NB4 (cell line): ENCODE data around the gene TMEM89.

Source experiments
- TF ChIP-seq, protein P1 (sequence below): IDR thresholded peaks from 2 replicates; pipeline ENCODE4 v1.6.1; 2011; ENCODE audit warnings: low read depth, low read length
- TF ChIP-seq, protein P2 (sequence below): IDR thresholded peaks from one replicate; pipeline ENCODE4 v1.5.1; 2012; ENCODE audit warnings: low read depth, low read length

- TF ChIP-seq, protein P1, sequence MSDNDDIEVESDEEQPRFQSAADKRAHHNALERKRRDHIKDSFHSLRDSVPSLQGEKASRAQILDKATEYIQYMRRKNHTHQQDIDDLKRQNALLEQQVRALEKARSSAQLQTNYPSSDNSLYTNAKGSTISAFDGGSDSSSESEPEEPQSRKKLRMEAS: no peak
- TF ChIP-seq, protein P2, sequence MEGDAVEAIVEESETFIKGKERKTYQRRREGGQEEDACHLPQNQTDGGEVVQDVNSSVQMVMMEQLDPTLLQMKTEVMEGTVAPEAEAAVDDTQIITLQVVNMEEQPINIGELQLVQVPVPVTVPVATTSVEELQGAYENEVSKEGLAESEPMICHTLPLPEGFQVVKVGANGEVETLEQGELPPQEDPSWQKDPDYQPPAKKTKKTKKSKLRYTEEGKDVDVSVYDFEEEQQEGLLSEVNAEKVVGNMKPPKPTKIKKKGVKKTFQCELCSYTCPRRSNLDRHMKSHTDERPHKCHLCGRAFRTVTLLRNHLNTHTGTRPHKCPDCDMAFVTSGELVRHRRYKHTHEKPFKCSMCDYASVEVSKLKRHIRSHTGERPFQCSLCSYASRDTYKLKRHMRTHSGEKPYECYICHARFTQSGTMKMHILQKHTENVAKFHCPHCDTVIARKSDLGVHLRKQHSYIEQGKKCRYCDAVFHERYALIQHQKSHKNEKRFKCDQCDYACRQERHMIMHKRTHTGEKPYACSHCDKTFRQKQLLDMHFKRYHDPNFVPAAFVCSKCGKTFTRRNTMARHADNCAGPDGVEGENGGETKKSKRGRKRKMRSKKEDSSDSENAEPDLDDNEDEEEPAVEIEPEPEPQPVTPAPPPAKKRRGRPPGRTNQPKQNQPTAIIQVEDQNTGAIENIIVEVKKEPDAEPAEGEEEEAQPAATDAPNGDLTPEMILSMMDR: no peak
These were observed 6.9 kb upstream of the TMEM89 start for GRCh38 chr3:48628277-48629017.
